ENCODE measurements around the gene B4GALNT3.
A peak's percentile ranks its signal among the peaks of the same experiment; 100 is the strongest.
"Not testable (repeated sequence)": the region's sequence is repeated elsewhere in the genome, so short reads cannot be mapped to it uniquely, and the experiment has no call there.

The B4GALNT3 gene

GRCh38 chr12:561391-561705 is 101.6 kb downstream of the B4GALNT3 start:
- DNase-seq, result no peak

GRCh38 chr12:561908-562593 is 102.3 kb downstream of the B4GALNT3 start:
- DNase-seq, result no peak

GRCh38 chr12:562634-563033 is 102.9 kb downstream of the B4GALNT3 start:
- no peak for DNase-seq

- DNase-seq, result no peak
Observed at GRCh38 chr12:563250-563781, 103.6 kb downstream of the B4GALNT3 start.

- DNase-seq, result no peak
Observed at GRCh38 chr12:563787-564298, 104.1 kb downstream of the B4GALNT3 start.

GRCh38 chr12:565161-565560 is 105.4 kb downstream of the B4GALNT3 start:
- no peak for DNase-seq

- DNase-seq, result no peak
Observed at GRCh38 chr12:565589-566105, 105.9 kb downstream of the B4GALNT3 start.

- DNase-seq, result no peak
Observed at GRCh38 chr12:568486-568885, 108.7 kb downstream of the B4GALNT3 start.

GRCh38 chr12:569091-569676 is 109.4 kb downstream of the B4GALNT3 start:
- DNase-seq, result no peak

- peak; percentile 90 for DNase-seq
Observed at GRCh38 chr12:569803-570434, 110.2 kb downstream of the B4GALNT3 start.

- no peak for DNase-seq
Observed at GRCh38 chr12:570435-570920, 110.7 kb downstream of the B4GALNT3 start.

GRCh38 chr12:570921-571794 is 111.4 kb downstream of the B4GALNT3 start:
- DNase-seq, result no peak

GRCh38 chr12:571795-572531 is 112.2 kb downstream of the B4GALNT3 start:
- DNase-seq, result no peak

- no peak for DNase-seq
Observed at GRCh38 chr12:572532-572899, 112.8 kb downstream of the B4GALNT3 start.

GRCh38 chr12:573232-573631 is 113.5 kb downstream of the B4GALNT3 start:
- DNase-seq, result no peak

- no peak for DNase-seq
Observed at GRCh38 chr12:574475-575128, 114.9 kb downstream of the B4GALNT3 start.

- no peak for DNase-seq
Observed at GRCh38 chr12:575129-575502, 115.4 kb downstream of the B4GALNT3 start.

GRCh38 chr12:575948-576614 is 116.3 kb downstream of the B4GALNT3 start:
- peak; percentile 86 for DNase-seq

- DNase-seq, result no peak
Observed at GRCh38 chr12:576615-577110, 116.9 kb downstream of the B4GALNT3 start.

GRCh38 chr12:577994-578747 is 118.4 kb downstream of the B4GALNT3 start:
- not testable (repeated sequence) for DNase-seq

Measured in stimulated activated CD4-positive, alpha-beta T cell treated with anti-CD3 and anti-CD28 coated beads, Interleukin-12 subunit alpha, Interleukin-12 subunit beta, amount 100 ng/mL, for 4 hours (primary cell).